Esophagus muscularis mucosa (tissue), 4 donors: ENCODE measurements around the gene CACNA1G.
A peak's percentile ranks its signal among the peaks of the same experiment; 100 is the strongest.

Experiments used
- CTCF ChIP-seq, 3 experiments: fragments of 200-600 bp in 2 of 3; fragments of 450-650 bp in 1 of 3; sonication (generic) in 2 of 3; IDR thresholded peaks; one replicate each; pipeline ENCODE4 v1.5.1; 2017 to 2019; ENCODE audit warnings: antibody characterized with exemption in 3 of 3, mild to moderate bottlenecking in 2 of 3, moderate library complexity in 1 of 3
- EP300 ChIP-seq: sonication (generic); formaldehyde crosslinking; IDR thresholded peaks from one replicate; pipeline ENCODE4 v1.6.1; 2017; ENCODE audit warnings: antibody characterized with exemption
- POLR2A ChIP-seq: fragments of 450-650 bp; IDR thresholded peaks from one replicate; pipeline ENCODE4 v1.6.1; 2017; ENCODE audit warnings: antibody characterized with exemption, moderate library complexity, mild to moderate bottlenecking, low read depth
- POLR2AphosphoS5 ChIP-seq, 2 donors: sonication (generic); formaldehyde crosslinking; IDR thresholded peaks; one replicate each; pipeline ENCODE4 v1.6.1; 2017; ENCODE audit warnings: antibody characterized with exemption in 2 of 2

DNA sequence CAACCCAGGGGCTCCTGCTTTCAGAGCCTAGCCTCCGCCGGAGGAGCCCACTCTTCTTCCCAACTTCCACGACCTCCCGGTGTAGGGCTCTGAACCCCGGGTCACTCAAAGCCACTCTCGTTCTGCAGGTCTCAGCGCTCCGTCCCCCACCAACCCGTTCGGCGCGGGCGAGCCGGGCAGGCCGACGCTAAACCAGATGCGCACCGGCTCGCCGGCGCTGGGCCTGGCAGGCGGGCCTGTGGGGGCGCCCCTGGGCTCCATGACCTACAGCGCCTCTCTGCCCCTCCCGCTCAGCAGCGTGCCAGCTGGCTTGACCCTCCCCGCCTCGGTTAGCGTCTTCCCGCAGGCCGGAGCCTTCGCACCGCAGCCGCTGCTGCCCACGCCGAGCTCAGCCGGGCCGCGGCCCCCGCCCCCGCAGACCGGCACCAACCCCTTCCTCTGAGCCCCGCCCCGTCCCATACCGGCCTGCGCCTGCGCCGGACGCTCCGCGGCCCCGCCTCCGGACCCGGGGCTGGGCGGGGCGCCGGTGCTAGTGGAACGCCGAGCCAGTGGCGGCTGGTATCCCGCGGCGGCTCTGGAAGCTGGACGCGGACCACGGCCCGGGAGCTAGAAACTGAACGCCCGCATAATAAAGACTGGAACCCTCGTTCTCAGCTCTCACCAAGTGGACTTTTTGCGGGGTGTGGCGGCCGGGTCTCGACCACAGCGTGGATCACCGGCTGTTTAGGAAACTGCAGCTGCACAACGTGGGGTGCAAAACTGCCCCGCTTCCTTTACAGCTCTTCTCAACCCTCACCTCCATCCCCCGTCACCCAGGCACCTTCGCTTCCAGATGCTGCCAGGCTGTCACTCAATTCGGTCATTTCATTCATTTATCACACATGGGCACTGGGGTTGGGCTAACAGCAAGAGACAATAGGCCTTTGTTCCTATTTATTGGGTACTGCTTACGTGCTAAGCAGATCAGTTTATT is 18.5 kb upstream of the CACNA1G start:
- TF ChIP-seq CTCF (IDR thresholded peaks at IDR 0.05) (peak in 2 of 3 experiments; percentile 23 to 29), EP300 (no peak), POLR2AphosphoS5 (IDR thresholded peaks at IDR 0.05) (peak; percentile 66 to 83), POLR2A (no peak)
